SK-N-SH (cell line): ENCODE results near the gene AGAP2.

Experiments
- CHD2 ChIP-seq: fragments of 150-350 bp; IDR thresholded peaks from 2 replicates; pipeline ENCODE4 v1.6.1; 2018; ENCODE audit warnings: low read length; ENCODE audit not compliant: partially characterized antibody
- CTCF ChIP-seq: fragments of 200-600 bp; sonication (generic); IDR thresholded peaks from 2 replicates; pipeline ENCODE4 v1.6.1; 2017; ENCODE audit warnings: antibody characterized with exemption, mild to moderate bottlenecking, moderate library complexity
- EZH2phosphoT487 ChIP-seq: fragments of 200-600 bp; sonication (generic); IDR thresholded peaks from 2 replicates; pipeline ENCODE4 v1.6.1; 2017; ENCODE audit warnings: low read depth, mixed run types, mild to moderate bottlenecking, antibody characterized with exemption, moderate library complexity, borderline replicate concordance
- MXI1 ChIP-seq: IDR thresholded peaks from 2 replicates; pipeline ENCODE4 v1.6.1; 2012; ENCODE audit warnings: mild to moderate bottlenecking, low read depth, low read length, improper control_type of control experiment
- REST ChIP-seq: IDR thresholded peaks from 2 replicates; pipeline ENCODE4 v1.6.1; 2012; ENCODE audit warnings: mild to moderate bottlenecking, low read depth, low read length, moderate library complexity
- SIN3A ChIP-seq: IDR thresholded peaks from 2 replicates; pipeline ENCODE4 v1.6.1; 2012; ENCODE audit warnings: low read depth, mild to moderate bottlenecking, low read length, moderate library complexity, borderline replicate concordance
- SMC3 ChIP-seq: IDR thresholded peaks from 2 replicates; pipeline ENCODE4 v1.6.1; 2012; ENCODE audit warnings: low read depth, low read length, improper control_type of control experiment
- TEAD4 ChIP-seq: IDR thresholded peaks from 2 replicates; pipeline ENCODE4 v1.4.0; 2012; ENCODE audit warnings: mild to moderate bottlenecking, borderline replicate concordance; ENCODE audit not compliant: insufficient read depth
- USF2 ChIP-seq: fragments of 150-350 bp; IDR thresholded peaks from 2 replicates; pipeline ENCODE4 v1.6.1; 2017; ENCODE audit warnings: antibody characterized with exemption, low read length, low read depth, borderline replicate concordance

GRCh38 chr12:57755454-57756372, 17.2 kb upstream of the AGAP2 start:
- TF ChIP-seq REST (no peak), CTCF (no peak), TEAD4 (no peak), USF2 (no peak), SMC3 (no peak), CHD2 (no peak), MXI1 (no peak), SIN3A (no peak), EZH2phosphoT487 (no peak)
